ENCODE results near the gene FYN.

FYN gene

GRCh38 chr6:111763381-111763780 lies 109.9 kb downstream of the FYN start:
- peaks cover 0 to 28% (median 10%) of the 10 kb centered on the region in 4 donors for H3K4me1 ChIP-seq
- DNase-seq = no peak
- no peak overlapping the region for H3K27ac ChIP-seq
- H3K27me3 ChIP-seq = no peaks in the 10 kb centered on the region
- intact Hi-C loops (cut with DNase I; ENCODE audit: low total_unique reads) = no loop called here
- no peak for TF ChIP-seq CTCF (IDR thresholded peaks at IDR 0.05)
- no peak overlapping the region for H3K4me3 ChIP-seq
- no peaks in the 10 kb centered on the region for H3K9me3 ChIP-seq
- H3K36me3 ChIP-seq = no peaks in the 10 kb centered on the region

GRCh38 chr6:111761783-111762312 lies 111.4 kb downstream of the FYN start:
- H3K9me3 ChIP-seq = no peaks in the 10 kb centered on the region
- H3K4me3 ChIP-seq = no peak overlapping the region
- intact Hi-C loops (cut with DNase I; ENCODE audit: low total_unique reads) = no loop called here
- H3K4me1 ChIP-seq = peaks cover 0 to 28% (median 10%) of the 10 kb centered on the region in 4 donors
- no peaks in the 10 kb centered on the region for H3K27me3 ChIP-seq
- no peaks in the 10 kb centered on the region for H3K36me3 ChIP-seq
- TF ChIP-seq CTCF (IDR thresholded peaks at IDR 0.05) = no peak
- no peak overlapping the region for H3K27ac ChIP-seq
- DNase-seq = no peak

GRCh38 chr6:111761212-111761611 lies 112.0 kb downstream of the FYN start:
- no peak for DNase-seq
- Histone ChIP-seq H3K27me3 (no peaks in the 10 kb centered on the region), H3K9me3 (no peaks in the 10 kb centered on the region), H3K36me3 (no peaks in the 10 kb centered on the region), H3K4me1 (peaks cover 0 to 28% (median 10%) of the 10 kb centered on the region in 4 donors), H3K4me3 (no peak overlapping the region), H3K27ac (no peak overlapping the region)
- intact Hi-C loops (cut with DNase I; ENCODE audit: low total_unique reads) = no loop called here
- no peak for TF ChIP-seq CTCF (IDR thresholded peaks at IDR 0.05)

GRCh38 chr6:111759836-111760785 lies 113.1 kb downstream of the FYN start:
- Histone ChIP-seq H3K36me3 (no peaks in the 10 kb centered on the region), H3K27me3 (no peaks in the 10 kb centered on the region), H3K27ac (peak overlapping the region in 1 of 2 donors; percentile 14), H3K9me3 (no peaks in the 10 kb centered on the region), H3K4me3 (no peak overlapping the region), H3K4me1 (peaks cover 0 to 28% (median 10%) of the 10 kb centered on the region in 4 donors)
- intact Hi-C loops (cut with DNase I; ENCODE audit: low total_unique reads) = no loop called here
- no peak for DNase-seq
- no peak for TF ChIP-seq CTCF (IDR thresholded peaks at IDR 0.05)

GRCh38 chr6:111759331-111759835 lies 113.9 kb downstream of the FYN start:
- no peak overlapping the region for H3K4me3 ChIP-seq
- no peaks in the 10 kb centered on the region for H3K36me3 ChIP-seq
- no peaks in the 10 kb centered on the region for H3K9me3 ChIP-seq
- intact Hi-C loops (cut with DNase I; ENCODE audit: low total_unique reads) = no loop called here
- H3K4me1 ChIP-seq = peaks cover 0 to 28% (median 10%) of the 10 kb centered on the region in 4 donors
- H3K27ac ChIP-seq = peak overlapping the region in 1 of 2 donors; percentile 14
- TF ChIP-seq CTCF (IDR thresholded peaks at IDR 0.05) = no peak
- no peak for DNase-seq
- H3K27me3 ChIP-seq = no peaks in the 10 kb centered on the region
